ENCODE results near the gene TLCD1. TPM values are rescaled to one million over a fixed set of nuclear protein-coding genes. Genes with fewer than 3 reads are reported as not detected.

Gene TLCD1
- polyA plus RNA-seq, 1 of the 3 experiments (the other 2 are of a cell fraction), result 18.3 TPM

DNA sequence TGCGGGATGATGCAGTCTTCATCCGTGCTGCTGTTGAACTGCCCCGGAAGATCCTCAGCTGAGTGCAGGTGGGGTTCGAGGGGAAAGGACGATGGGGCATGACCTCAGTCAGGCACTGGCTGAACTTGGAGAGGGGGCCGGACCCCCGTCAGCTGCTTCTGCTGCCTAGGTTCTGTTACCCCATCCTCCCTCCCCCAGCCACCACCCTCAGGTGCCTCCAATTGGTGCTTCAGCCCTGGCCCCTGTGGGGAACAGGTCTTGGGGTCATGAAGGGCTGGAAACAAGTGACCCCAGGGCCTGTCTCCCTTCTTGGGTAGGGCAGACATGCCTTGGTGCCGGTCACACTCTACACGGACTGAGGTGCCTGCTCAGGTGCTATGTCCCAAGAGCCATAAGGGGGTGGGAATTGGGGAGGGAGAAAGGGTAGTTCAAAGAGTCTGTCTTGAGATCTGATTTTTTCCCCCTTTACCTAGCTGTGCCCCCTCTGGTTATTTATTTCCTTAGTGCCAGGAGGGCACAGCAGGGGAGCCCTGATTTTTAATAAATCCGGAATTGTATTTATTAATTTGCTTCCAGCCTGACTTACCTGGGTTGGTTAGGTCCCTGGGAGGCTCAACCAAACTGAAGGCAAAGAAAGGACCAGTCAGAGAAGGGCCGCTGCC lies 23.6 kb upstream of the TLCD1 start:
- peaks cover 34 to 41% of the 10 kb centered on the region in 2 experiments for H3K36me3 ChIP-seq (replicated peaks in 1 of 2; ENCODE audit: control insufficient read depth in 1 of 2, insufficient read depth in 2 of 2, low read length in 1 of 2)
- H3K79me2 ChIP-seq (ENCODE audit: insufficient read depth), result peaks cover 52% of the 10 kb centered on the region
- peaks cover 22 to 33% of the 10 kb centered on the region in 2 experiments; a peak in 3 of 4 replicates for H3K4me1 ChIP-seq (ENCODE audit: control insufficient read depth in 1 of 2, insufficient read depth in 2 of 2, low read depth in 1 of 2, low read length in 1 of 2)
- peaks cover 24% of the 10 kb centered on the region for H3F3A ChIP-seq (replicated peaks; ENCODE audit: insufficient read depth)
- H3K9me2 ChIP-seq, result no peaks in the 10 kb centered on the region
- H3K9ac ChIP-seq, result no peak overlapping the region
- WGBS (ENCODE audit: low lambda C conversion rate), result 60% methylated on average over 8 of the region's 11 CpGs
- H3K4me2 ChIP-seq, result no peak overlapping the region
- ChIA-PET CTCF (interaction anchor here (0.6 to 20.4 kb wide), 24 partner anchors 9 to 214 kb away, joined by 3 to 612 read pairs (median 4); partner anchors contain the start of genes BLTP2, NEK8, PROCA1 and RPL23A), POLR2A (interaction anchor here (0.6 to 2.9 kb wide), 2 partner anchors 23 to 30 kb away, joined by 3 to 52 read pairs; partner anchors contain the start of genes NEK8, RPL23A and TLCD1)
- no peaks in the 10 kb centered on the region for H3K27me3 ChIP-seq (ENCODE audit: insufficient read depth)
- TF ChIP-seq EP300 (IDR thresholded peaks at IDR 0.05; ENCODE audit: borderline replicate concordance in 1 of 2, low read depth in 1 of 2, low read length in 1 of 2) (no peak), CHD2 (IDR thresholded peaks at IDR 0.05; ENCODE audit: low read length, partially characterized antibody) (no peak), TCF12 (IDR thresholded peaks at IDR 0.05) (no peak), EZH2phosphoT487 (IDR thresholded peaks at IDR 0.05; ENCODE audit: borderline replicate concordance, low read depth) (no peak), TAF1 (IDR thresholded peaks at IDR 0.05; ENCODE audit: borderline replicate concordance, low read depth, low read length) (no peak), NFIC (IDR thresholded peaks at IDR 0.05; ENCODE audit: borderline replicate concordance) (no peak), JUND (IDR thresholded peaks at IDR 0.05) (no peak), POLR2AphosphoS5 (IDR thresholded peaks at IDR 0.05; ENCODE audit: low read depth, low read length) (no peak), SMC3 (IDR thresholded peaks at IDR 0.05; ENCODE audit: low read depth, low read length) (no peak), ELF1 (IDR thresholded peaks at IDR 0.05) (no peak), FOXJ3 (CRISPR knock-in tag; IDR thresholded peaks at IDR 0.05) (no peak), MXI1 (IDR thresholded peaks at IDR 0.05; ENCODE audit: low read depth, low read length) (no peak)
- TF ChIP-seq, protein P1, sequence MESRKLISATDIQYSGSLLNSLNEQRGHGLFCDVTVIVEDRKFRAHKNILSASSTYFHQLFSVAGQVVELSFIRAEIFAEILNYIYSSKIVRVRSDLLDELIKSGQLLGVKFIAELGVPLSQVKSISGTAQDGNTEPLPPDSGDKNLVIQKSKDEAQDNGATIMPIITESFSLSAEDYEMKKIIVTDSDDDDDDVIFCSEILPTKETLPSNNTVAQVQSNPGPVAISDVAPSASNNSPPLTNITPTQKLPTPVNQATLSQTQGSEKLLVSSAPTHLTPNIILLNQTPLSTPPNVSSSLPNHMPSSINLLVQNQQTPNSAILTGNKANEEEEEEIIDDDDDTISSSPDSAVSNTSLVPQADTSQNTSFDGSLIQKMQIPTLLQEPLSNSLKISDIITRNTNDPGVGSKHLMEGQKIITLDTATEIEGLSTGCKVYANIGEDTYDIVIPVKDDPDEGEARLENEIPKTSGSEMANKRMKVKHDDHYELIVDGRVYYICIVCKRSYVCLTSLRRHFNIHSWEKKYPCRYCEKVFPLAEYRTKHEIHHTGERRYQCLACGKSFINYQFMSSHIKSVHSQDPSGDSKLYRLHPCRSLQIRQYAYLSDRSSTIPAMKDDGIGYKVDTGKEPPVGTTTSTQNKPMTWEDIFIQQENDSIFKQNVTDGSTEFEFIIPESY (IDR thresholded peaks at IDR 0.05; ENCODE audit: borderline replicate concordance, low read depth), result no peak
- TF ChIP-seq, protein P2, sequence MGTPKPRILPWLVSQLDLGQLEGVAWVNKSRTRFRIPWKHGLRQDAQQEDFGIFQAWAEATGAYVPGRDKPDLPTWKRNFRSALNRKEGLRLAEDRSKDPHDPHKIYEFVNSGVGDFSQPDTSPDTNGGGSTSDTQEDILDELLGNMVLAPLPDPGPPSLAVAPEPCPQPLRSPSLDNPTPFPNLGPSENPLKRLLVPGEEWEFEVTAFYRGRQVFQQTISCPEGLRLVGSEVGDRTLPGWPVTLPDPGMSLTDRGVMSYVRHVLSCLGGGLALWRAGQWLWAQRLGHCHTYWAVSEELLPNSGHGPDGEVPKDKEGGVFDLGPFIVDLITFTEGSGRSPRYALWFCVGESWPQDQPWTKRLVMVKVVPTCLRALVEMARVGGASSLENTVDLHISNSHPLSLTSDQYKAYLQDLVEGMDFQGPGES (IDR thresholded peaks at IDR 0.05; ENCODE audit: low read depth, low read length), result no peak
- TF ChIP-seq, protein P3, sequence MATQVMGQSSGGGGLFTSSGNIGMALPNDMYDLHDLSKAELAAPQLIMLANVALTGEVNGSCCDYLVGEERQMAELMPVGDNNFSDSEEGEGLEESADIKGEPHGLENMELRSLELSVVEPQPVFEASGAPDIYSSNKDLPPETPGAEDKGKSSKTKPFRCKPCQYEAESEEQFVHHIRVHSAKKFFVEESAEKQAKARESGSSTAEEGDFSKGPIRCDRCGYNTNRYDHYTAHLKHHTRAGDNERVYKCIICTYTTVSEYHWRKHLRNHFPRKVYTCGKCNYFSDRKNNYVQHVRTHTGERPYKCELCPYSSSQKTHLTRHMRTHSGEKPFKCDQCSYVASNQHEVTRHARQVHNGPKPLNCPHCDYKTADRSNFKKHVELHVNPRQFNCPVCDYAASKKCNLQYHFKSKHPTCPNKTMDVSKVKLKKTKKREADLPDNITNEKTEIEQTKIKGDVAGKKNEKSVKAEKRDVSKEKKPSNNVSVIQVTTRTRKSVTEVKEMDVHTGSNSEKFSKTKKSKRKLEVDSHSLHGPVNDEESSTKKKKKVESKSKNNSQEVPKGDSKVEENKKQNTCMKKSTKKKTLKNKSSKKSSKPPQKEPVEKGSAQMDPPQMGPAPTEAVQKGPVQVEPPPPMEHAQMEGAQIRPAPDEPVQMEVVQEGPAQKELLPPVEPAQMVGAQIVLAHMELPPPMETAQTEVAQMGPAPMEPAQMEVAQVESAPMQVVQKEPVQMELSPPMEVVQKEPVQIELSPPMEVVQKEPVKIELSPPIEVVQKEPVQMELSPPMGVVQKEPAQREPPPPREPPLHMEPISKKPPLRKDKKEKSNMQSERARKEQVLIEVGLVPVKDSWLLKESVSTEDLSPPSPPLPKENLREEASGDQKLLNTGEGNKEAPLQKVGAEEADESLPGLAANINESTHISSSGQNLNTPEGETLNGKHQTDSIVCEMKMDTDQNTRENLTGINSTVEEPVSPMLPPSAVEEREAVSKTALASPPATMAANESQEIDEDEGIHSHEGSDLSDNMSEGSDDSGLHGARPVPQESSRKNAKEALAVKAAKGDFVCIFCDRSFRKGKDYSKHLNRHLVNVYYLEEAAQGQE (IDR thresholded peaks at IDR 0.05; ENCODE audit: low read depth, low read length), result no peak
- TF ChIP-seq, protein P4, sequence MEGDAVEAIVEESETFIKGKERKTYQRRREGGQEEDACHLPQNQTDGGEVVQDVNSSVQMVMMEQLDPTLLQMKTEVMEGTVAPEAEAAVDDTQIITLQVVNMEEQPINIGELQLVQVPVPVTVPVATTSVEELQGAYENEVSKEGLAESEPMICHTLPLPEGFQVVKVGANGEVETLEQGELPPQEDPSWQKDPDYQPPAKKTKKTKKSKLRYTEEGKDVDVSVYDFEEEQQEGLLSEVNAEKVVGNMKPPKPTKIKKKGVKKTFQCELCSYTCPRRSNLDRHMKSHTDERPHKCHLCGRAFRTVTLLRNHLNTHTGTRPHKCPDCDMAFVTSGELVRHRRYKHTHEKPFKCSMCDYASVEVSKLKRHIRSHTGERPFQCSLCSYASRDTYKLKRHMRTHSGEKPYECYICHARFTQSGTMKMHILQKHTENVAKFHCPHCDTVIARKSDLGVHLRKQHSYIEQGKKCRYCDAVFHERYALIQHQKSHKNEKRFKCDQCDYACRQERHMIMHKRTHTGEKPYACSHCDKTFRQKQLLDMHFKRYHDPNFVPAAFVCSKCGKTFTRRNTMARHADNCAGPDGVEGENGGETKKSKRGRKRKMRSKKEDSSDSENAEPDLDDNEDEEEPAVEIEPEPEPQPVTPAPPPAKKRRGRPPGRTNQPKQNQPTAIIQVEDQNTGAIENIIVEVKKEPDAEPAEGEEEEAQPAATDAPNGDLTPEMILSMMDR (IDR thresholded peaks at IDR 0.05), result no peak
- no peaks in the 10 kb centered on the region for H3K9me3 ChIP-seq
- H4K20me1 ChIP-seq (ENCODE audit: insufficient read depth), result peaks cover 69% of the 10 kb centered on the region
- DNase-seq, result no peak
- peak overlapping the region in 1 of 2 experiments; percentile 33; a peak in 1 of 4 replicates for H3K4me3 ChIP-seq (ENCODE audit: low read depth in 2 of 2, low read length in 1 of 2)
- H2AFZ ChIP-seq (ENCODE audit: low read depth), result no peak overlapping the region
- peak overlapping the region; percentile 10 to 17; a peak in 2 of 4 replicates for H3K27ac ChIP-seq (ENCODE audit: low read depth in 2 of 2, low read length in 1 of 2)

Data from SK-N-SH (cell line).